Stimulated activated CD8-positive, alpha-beta memory T cell treated with anti-CD3 and anti-CD28 coated beads, Interleukin-4, amount 100 ng/mL, for 24 hours (primary cell): ENCODE measurements around the gene LGALS12.

Source experiments
- DNase-seq: peaks from one replicate; pipeline ENCODE4 v3.0.0-alpha.2; 2020; ENCODE audit warnings: low read depth

LGALS12 gene

GRCh38 chr11:63560506-63561180 lies 54.8 kb downstream of the LGALS12 start:
- no peak for DNase-seq

GRCh38 chr11:63563201-63564055 lies 57.5 kb downstream of the LGALS12 start, which contains the start of gene PLAAT2:
Gene PLAAT2, minus strand, starts transcription at chr11:63563379. Its CDS starts 55 bp downstream, at chr11:63563324.
- DNase-seq: no peak

GRCh38 chr11:63564056-63564774 lies 58.3 kb downstream of the LGALS12 start:
- DNase-seq: no peak

- DNase-seq: no peak
Observed at GRCh38 chr11:63564784-63565350, 59.0 kb downstream of the LGALS12 start.
